Mucosa of descending colon (tissue), 3 donors: ENCODE results near the gene PLK3. TPM values are rescaled to one million over a fixed set of nuclear protein-coding genes. Genes with fewer than 3 reads are reported as not detected.

Source experiments
- ATAC-seq: fragments of 200-7000 bp; cut with Tn5 transposase; one replicate; pipeline ENCODE4 v1.9.1; 2020; ENCODE audit warnings: mild to moderate bottlenecking, moderate library complexity
- DNase-seq, 3 donors: peaks; one replicate each; pipeline ENCODE4 v3.0.0-alpha.2; 2020
- H3K36me3 ChIP-seq: fragments of 200-600 bp; one replicate; pipeline ENCODE4 v1.8.0; 2021; ENCODE audit warnings: low read depth, mild to moderate bottlenecking
- H3K4me1 ChIP-seq: fragments of 200-600 bp; one replicate; pipeline ENCODE4 v1.8.0; 2021; ENCODE audit warnings: low read depth, mild to moderate bottlenecking
- H3K4me3 ChIP-seq: fragments of 200-600 bp; one replicate; pipeline ENCODE4 v1.8.0; 2021; ENCODE audit warnings: mild to moderate bottlenecking
- H3K9me3 ChIP-seq: fragments of 200-600 bp; one replicate; pipeline ENCODE4 v1.8.0; 2021; ENCODE audit warnings: mild to moderate bottlenecking
- intact Hi-C, 2 donors: fragments of 100-400 bp; cut with DNase I in 1 of 2; cut with micrococcal nuclease in 1 of 2; formaldehyde crosslinking; loops; one replicate each; pipeline versions ENCODE4 v1.11.0 to v1.11.1; 2022; cut with DNase I, micrococcal nuclease
- total RNA-seq, 3 donors: library from RNA; stranded (reverse); fragmentation: NEBNext Ultra II Directional in 2 of 3; extraction: Animal tissue kit (Norgen Biotek cat#: 25700) in 2 of 3; gene quantifications; one replicate each; pipeline versions ENCODE4 v1.2.1 to v1.2.4, GENCODE V29; 2021 to 2023
- TF ChIP-seq, protein P1 (sequence below): fragments of 200-600 bp; IDR thresholded peaks from one replicate; pipeline ENCODE4 v1.8.0; 2022; ENCODE audit warnings: antibody characterized with exemption, mild to moderate bottlenecking
- donor health status: DM: no; HTN: no; CAD: no; lungs with moderate emphysema.
- donor health status: DM: no; HTN: no; CAD: no.
- donor health status: DM: no; HTN: yes; CAD: no.

Gene PLK3
- total RNA-seq, 3 donors from 2014 or later, result 6.4 to 14.5 (median 12.0) TPM

DNA sequence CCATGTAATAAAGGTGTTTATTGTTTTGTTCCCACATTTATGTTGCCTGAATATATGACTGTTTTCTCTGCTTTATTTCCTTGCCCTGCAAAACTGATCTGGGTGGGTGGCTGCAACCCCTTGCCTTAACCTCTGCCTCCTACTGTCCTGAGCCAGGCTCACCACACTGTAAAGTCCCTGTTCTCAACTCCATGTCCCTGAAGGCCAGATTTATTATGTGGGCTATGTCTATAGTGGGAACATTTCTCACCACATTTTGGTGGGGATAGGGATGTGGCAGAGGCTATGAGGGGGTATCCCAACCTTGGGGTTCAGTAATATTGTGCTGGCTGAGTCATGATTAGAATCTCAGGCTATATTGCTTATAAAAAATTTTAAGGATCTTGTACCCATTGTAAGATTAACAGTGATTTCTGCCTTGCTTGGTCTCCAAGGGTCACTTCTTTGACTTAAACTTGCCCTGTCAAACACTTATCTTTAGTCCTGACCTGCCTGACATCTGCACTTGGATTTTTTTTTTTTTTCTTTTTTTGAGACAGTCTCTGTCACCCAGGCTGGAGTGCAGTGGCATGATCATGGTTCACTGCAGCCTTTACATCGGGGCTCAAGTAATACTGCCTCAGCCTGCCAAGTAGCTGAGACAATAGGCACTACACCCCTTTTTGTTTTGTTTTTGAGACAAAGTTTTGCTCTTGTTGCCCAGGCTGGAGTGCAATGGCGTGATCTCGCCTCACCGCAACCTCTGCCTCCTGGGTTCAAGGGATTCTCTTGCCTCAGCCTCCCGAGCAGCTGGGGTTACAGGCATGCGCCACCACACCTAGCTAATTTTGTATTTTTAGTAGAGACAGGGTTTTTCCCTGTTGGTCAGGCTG, 21.2 kb upstream of the PLK3 start:
- Histone ChIP-seq H3K36me3 (no peaks in the 10 kb centered on the region), H3K9me3 (no peaks in the 10 kb centered on the region), H3K4me3 (no peak overlapping the region), H3K4me1 (peaks cover 24% of the 10 kb centered on the region)
- TF ChIP-seq, protein P1, sequence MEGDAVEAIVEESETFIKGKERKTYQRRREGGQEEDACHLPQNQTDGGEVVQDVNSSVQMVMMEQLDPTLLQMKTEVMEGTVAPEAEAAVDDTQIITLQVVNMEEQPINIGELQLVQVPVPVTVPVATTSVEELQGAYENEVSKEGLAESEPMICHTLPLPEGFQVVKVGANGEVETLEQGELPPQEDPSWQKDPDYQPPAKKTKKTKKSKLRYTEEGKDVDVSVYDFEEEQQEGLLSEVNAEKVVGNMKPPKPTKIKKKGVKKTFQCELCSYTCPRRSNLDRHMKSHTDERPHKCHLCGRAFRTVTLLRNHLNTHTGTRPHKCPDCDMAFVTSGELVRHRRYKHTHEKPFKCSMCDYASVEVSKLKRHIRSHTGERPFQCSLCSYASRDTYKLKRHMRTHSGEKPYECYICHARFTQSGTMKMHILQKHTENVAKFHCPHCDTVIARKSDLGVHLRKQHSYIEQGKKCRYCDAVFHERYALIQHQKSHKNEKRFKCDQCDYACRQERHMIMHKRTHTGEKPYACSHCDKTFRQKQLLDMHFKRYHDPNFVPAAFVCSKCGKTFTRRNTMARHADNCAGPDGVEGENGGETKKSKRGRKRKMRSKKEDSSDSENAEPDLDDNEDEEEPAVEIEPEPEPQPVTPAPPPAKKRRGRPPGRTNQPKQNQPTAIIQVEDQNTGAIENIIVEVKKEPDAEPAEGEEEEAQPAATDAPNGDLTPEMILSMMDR, result no peak
- DNase-seq (no peak), ATAC-seq (no peak)
- intact Hi-C loops, result no loop called here

DNA sequence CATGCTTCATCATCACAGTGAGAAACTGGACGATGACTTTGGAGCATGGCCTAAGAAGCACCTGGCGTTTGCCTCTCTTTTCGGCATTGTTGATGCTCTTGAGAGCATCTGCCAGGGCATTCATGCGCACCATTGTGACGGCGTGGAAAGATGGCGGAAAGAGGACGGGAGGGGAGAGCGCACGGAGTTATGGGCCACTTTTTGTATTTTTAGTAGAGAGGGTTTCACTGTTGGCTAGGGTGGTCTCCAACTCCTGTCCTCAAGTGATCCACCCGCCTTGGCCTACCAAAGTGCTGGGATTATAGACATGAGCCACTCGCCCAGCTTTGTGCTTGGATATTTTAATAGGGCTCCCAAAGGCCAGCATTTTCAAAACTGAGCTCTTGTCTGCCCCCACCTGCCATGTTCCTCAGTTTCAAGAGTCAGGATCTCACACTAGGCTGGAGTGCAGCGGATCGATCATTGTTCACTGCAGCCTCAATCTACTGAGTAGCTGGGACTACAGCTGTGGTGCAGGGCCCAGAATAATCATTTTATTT, 19.5 kb upstream of the PLK3 start:
- intact Hi-C loops, result loop anchor here in 1 of 2 donors (10.0 kb wide), 1 partner anchor 54 kb away; no protein-coding TSS in a partner anchor
- Histone ChIP-seq H3K36me3 (no peaks in the 10 kb centered on the region), H3K9me3 (no peaks in the 10 kb centered on the region), H3K4me3 (no peak overlapping the region), H3K4me1 (peaks cover 24% of the 10 kb centered on the region)
- TF ChIP-seq, protein P1, result no peak
- DNase-seq (no peak), ATAC-seq (no peak)

DNA sequence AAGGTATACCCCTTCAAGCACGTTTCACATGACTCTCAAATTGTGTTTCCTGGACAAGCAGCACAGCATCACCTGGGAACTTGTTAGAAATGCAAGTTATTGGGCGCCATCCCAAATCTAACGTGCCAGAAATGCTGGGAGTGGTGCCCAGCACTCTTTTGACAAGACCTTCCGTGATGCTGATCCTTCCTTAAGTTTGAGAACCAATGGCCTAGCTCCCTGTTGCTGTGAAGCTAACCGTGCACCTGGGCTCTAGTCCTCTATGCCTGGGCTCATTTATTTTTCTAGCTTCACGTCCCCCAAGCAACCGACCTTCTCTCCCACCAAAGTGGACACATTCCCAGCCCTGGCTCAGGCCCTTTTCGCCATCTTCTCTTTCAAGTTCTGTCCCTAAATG, 16.5 kb upstream of the PLK3 start:
- no peak overlapping the region for H3K4me3 ChIP-seq
- H3K4me1 ChIP-seq, result peaks cover 16% of the 10 kb centered on the region
- TF ChIP-seq, protein P1, result no peak
- H3K36me3 ChIP-seq, result no peaks in the 10 kb centered on the region
- DNase-seq, result no peak
- no peaks in the 10 kb centered on the region for H3K9me3 ChIP-seq
- ATAC-seq, result no peak
- intact Hi-C loops, result loop anchor here in 1 of 2 donors (10.0 kb wide), 1 partner anchor 51 kb away; no protein-coding TSS in a partner anchor

DNA sequence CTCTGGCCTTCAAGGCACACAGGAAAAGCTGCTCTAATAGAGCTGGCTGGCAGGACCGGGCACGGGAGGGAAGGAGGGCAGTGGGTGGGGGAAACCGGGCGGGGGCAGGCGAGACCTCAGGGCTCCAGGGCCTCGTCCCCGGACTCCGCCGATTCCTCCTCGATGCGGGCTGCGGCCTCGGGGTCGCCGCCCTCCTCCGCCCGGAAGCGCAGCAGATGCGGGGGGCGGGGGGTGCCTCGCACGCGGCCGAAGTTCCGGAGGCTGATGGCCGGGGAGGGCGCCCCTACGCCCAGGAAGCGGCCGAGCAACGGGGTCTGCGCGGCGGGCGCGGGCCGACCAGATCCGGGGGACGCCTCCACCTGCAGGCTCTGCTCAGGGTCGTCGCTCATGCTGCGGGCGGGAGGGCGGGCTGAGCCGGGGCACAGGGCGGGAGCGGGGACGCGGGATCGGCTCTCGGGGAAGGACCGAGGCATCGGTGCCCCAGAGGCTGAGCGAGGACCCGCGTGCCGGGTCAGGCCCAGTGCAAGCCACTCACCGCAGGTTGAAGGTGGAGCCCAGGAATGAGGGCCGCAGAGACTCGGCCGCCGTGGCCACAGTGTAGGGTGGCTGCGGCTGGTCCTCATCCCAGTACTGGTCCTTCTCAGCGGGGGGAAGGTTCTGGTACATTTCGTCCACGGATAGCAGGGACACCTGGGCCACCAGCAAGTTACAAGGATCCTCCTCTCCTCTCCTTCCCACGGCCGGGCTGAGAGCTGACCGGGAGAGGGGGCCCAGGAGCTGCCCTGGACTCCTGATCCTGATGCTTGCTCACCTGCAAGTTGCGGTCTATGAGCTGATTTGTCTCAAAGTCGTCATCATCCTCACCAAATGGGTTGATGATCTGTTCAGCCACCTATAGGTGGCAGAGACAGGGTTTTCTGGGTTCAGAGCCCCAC, 15.8 kb upstream of the PLK3 start:
- DNase-seq, result peak in 1 of 3 donors; percentile 66
- TF ChIP-seq, protein P1, result no peak
- no peak overlapping the region for H3K4me3 ChIP-seq
- H3K36me3 ChIP-seq, result no peaks in the 10 kb centered on the region
- peak; percentile 27 for ATAC-seq
- intact Hi-C loops, result loop anchor here in 1 of 2 donors (10.0 kb wide), 1 partner anchor 50 kb away; no protein-coding TSS in a partner anchor
- H3K4me1 ChIP-seq, result peaks cover 16% of the 10 kb centered on the region
- H3K9me3 ChIP-seq, result no peaks in the 10 kb centered on the region

DNA sequence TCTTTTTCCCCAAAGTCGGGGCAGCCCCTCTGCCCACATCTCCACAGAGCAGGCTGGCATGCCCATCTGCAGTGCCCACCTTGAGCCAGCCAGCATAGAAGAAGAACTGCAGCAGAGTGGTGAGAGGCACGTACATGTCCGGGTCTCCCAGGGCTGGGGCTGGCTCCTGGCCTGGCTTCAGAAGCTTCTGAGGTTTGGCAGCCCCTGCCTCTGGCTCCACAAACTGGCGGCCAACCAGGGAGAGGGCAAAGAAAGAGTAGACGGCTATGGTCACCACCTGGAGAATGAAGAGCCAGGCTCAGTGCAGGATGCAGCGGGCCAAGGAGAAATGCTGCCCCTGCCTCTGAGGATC, 15.2 kb upstream of the PLK3 start:
- TF ChIP-seq, protein P1, result no peak
- DNase-seq, result no peak
- Histone ChIP-seq H3K4me3 (no peak overlapping the region), H3K9me3 (no peaks in the 10 kb centered on the region), H3K4me1 (peaks cover 16% of the 10 kb centered on the region), H3K36me3 (no peaks in the 10 kb centered on the region)
- no peak for ATAC-seq
- intact Hi-C loops, result loop anchor here in 1 of 2 donors (10.0 kb wide), 1 partner anchor 50 kb away; no protein-coding TSS in a partner anchor
